ENCODE measurements around the gene RAB4B.

DNA sequence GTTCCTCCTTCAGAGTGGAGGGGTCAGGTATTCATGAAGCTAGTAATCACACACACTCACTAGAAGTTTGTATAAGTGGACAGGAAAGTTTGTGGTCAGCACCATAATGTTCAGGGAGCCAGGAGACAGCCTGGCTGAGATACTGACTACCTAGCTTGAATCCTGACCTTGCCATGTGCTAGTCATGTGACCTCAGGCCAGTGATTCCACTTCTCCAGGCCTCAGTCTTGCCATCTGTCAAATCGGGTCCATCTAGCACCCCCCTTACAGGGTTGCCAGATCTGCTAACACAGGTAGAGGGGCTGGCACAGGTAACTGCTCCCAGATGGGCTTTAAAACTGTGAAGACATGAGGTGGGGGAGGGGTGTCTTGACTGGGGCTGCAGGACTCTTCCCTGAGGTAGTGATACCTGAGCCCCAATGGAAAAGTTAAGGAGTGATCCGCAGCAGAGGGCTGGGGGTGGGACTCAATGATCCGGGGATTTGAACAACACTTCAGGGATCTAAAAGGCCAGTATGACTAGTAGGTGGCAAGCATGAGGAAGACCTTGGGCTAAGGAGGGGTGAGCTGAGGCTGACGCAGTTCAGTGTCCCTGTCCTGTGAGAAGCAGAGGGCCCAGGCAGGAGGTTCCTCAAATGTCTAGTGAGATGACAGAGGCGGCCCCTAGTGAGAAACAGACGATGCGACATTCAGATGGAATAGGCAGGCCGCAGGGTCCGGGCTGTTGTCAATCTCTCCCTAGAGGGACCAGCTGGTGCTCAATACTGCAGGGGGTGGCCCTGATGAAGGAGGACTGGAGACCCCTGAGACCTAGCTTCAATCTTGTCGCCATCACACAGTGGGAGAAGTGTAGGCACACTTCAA lies 36.3 kb upstream of the RAB4B start:
- TF ChIP-seq CTCF (IDR thresholded peaks at IDR 0.05) (no peak), EZH2 (IDR thresholded peaks at IDR 0.05; ENCODE audit: borderline replicate concordance, insufficient read depth, low read depth, low read length, poor library complexity, severe bottlenecking) (no peak)

All from B cell (primary cell).